Ecto neural progenitor cell (in vitro differentiated cells): ENCODE results near the gene FAM118B.

Source experiments
- DNase-seq: peaks from one replicate; pipeline ENCODE4 v3.0.0-alpha.2; 2018; ENCODE audit warnings: low spot score

FAM118B gene

GRCh38 chr11:126211236-126212088, at the start of gene FAM118B, which contains the start of gene RPUSD4:
FAM118B (plus strand) TSS chr11:126211782; CDS start chr11:126235002, 23,220 bp downstream.
RPUSD4 (minus strand) TSS chr11:126211650; CDS start chr11:126211638, 12 bp downstream.
- DNase-seq, result peak; percentile 100

GRCh38 chr11:126162306-126163030, 49.1 kb upstream of the FAM118B start:
- no peak for DNase-seq

- peak; percentile 73 for DNase-seq
Measured at GRCh38 chr11:126163074-126163700, 48.4 kb upstream of the FAM118B start.

- peak; percentile 58 for DNase-seq
Measured at GRCh38 chr11:126163779-126164178, 47.8 kb upstream of the FAM118B start.

- no peak for DNase-seq
Measured at GRCh38 chr11:126164781-126165180, 46.8 kb upstream of the FAM118B start.

GRCh38 chr11:126165311-126165720, 46.3 kb upstream of the FAM118B start:
- no peak for DNase-seq

GRCh38 chr11:126165757-126166156, 45.8 kb upstream of the FAM118B start:
- no peak for DNase-seq

GRCh38 chr11:126166413-126166812, 45.2 kb upstream of the FAM118B start:
- no peak for DNase-seq

- DNase-seq, result no peak
Measured at GRCh38 chr11:126167488-126167887, 44.1 kb upstream of the FAM118B start.

- DNase-seq, result no peak
Measured at GRCh38 chr11:126169291-126169690, 42.3 kb upstream of the FAM118B start.

GRCh38 chr11:126172596-126173038, 39.0 kb upstream of the FAM118B start:
- no peak for DNase-seq

- DNase-seq, result no peak
Measured at GRCh38 chr11:126173257-126173656, 38.3 kb upstream of the FAM118B start.

- DNase-seq, result no peak
Measured at GRCh38 chr11:126174816-126175215, 36.8 kb upstream of the FAM118B start.

- DNase-seq, result no peak
Measured at GRCh38 chr11:126175393-126175792, 36.2 kb upstream of the FAM118B start.

GRCh38 chr11:126176853-126177470, 34.6 kb upstream of the FAM118B start:
- DNase-seq, result no peak

- DNase-seq, result no peak
Measured at GRCh38 chr11:126181939-126182730, 29.4 kb upstream of the FAM118B start.

GRCh38 chr11:126182787-126183445, 28.7 kb upstream of the FAM118B start:
- DNase-seq, result no peak

GRCh38 chr11:126185259-126186024, 26.1 kb upstream of the FAM118B start:
- no peak for DNase-seq

GRCh38 chr11:126186025-126186698, 25.4 kb upstream of the FAM118B start:
- DNase-seq, result no peak
